ENCODE data around the gene ZNF597.

DNA sequence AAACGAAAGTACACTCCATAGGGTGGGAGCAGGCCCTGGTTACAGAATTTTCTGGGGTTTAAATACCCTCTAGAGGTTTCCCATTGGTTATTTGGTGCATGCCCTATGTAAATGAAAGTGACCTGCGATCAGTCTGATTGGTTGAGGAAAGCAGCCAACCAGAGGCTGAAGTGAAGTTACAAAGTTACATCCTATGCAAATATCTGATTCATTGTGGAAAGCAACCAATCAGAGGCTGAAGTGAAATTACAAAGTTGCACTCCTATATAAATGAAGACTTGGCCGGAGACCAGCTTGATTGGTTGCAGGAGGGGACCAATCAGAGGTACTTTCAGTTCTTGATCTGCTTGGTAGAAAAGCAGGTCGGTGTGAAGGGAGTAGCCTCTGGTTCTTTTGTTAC is 24.6 kb upstream of the ZNF597 start:
- TF ChIP-seq GABPA (IDR thresholded peaks at IDR 0.05; ENCODE audit: low read depth) (no peak), TAF1 (IDR thresholded peaks at IDR 0.05; ENCODE audit: borderline replicate concordance, low read depth, low read length) (no peak), TBL1XR1 (IDR thresholded peaks at IDR 0.05; ENCODE audit: low read depth, low read length) (no peak), NFYB (IDR thresholded peaks at IDR 0.05; ENCODE audit: insufficient read depth, low read depth, low read length) (no peak), EZH2 (IDR thresholded peaks at IDR 0.05; ENCODE audit: borderline replicate concordance, control insufficient read depth, low read depth, low read length) (no peak), MYC (IDR thresholded peaks at IDR 0.05; ENCODE audit: insufficient read depth, insufficient read length, insufficient replicate concordance, low read length, severe bottlenecking) (no peak), ZNF384 (IDR thresholded peaks at IDR 0.05; ENCODE audit: borderline replicate concordance, low read depth, low read length) (no peak)
